Liver (tissue), 9 donors: ENCODE results near the gene C11orf97. TPM values are rescaled to one million over a fixed set of nuclear protein-coding genes. Genes with fewer than 3 reads are reported as not detected.

Experiments used
- DNase-seq: peaks from one replicate; pipeline ENCODE4 v3.0.0-alpha.2; 2017; ENCODE audit warnings: low spot score
- H3K27ac ChIP-seq, 2 donors: one replicate each; pipeline ENCODE4 v1.7.0; 2013; ENCODE audit warnings: inconsistent platforms in 2 of 2, low read length in 2 of 2, control low read depth in 1 of 2, low read depth in 1 of 2, mild to moderate bottlenecking in 1 of 2
- H3K27me3 ChIP-seq, 4 donors: one replicate each; pipeline versions ENCODE4 v1.6.1 to v1.7.0; 2013; ENCODE audit warnings: low read length in 3 of 4, inconsistent platforms in 1 of 4, mild to moderate bottlenecking in 1 of 4, moderate library complexity in 1 of 4; ENCODE audit not compliant: control insufficient read depth in 4 of 4, insufficient read depth in 4 of 4
- H3K36me3 ChIP-seq, 4 donors: one replicate each; pipeline versions ENCODE4 v1.6.1 to v1.7.0; 2013; ENCODE audit warnings: low read length in 3 of 4, mild to moderate bottlenecking in 3 of 4, low read depth in 1 of 4, moderate library complexity in 1 of 4; ENCODE audit not compliant: control insufficient read depth in 4 of 4, insufficient read depth in 3 of 4
- H3K4me1 ChIP-seq, 4 donors: one replicate each; pipeline versions ENCODE4 v1.6.1 to v1.7.0; 2013; ENCODE audit warnings: low read length in 3 of 4, mild to moderate bottlenecking in 3 of 4, moderate library complexity in 1 of 4; ENCODE audit not compliant: control insufficient read depth in 4 of 4, insufficient read depth in 4 of 4
- H3K4me3 ChIP-seq, 3 donors: one replicate each; pipeline versions ENCODE4 v1.6.1 to v1.7.0; 2013; ENCODE audit warnings: low read length in 3 of 3, control low read depth in 1 of 3, low read depth in 1 of 3, mild to moderate bottlenecking in 1 of 3
- H3K9ac ChIP-seq, 2 donors: one replicate each; pipeline ENCODE4 v1.7.0; 2013; ENCODE audit warnings: low read length in 2 of 2, mild to moderate bottlenecking in 2 of 2, moderate library complexity in 2 of 2, control low read depth in 1 of 2, low read depth in 1 of 2
- H3K9me3 ChIP-seq, 4 donors: one replicate each; pipeline versions ENCODE4 v1.6.1 to v1.7.0; 2013; ENCODE audit warnings: low read length in 3 of 4; ENCODE audit not compliant: control insufficient read depth in 4 of 4
- EGR1 ChIP-seq, 2 donors: IDR thresholded peaks; 2 replicates each; pipeline ENCODE4 v1.6.1; 2016 to 2018; ENCODE audit warnings: antibody characterized with exemption in 2 of 2, low read depth in 2 of 2
- FOXA1 ChIP-seq: IDR thresholded peaks from 2 replicates; pipeline ENCODE4 v1.6.1; 2016; ENCODE audit warnings: antibody characterized with exemption
- FOXA2 ChIP-seq: IDR thresholded peaks from 2 replicates; pipeline ENCODE4 v1.6.1; 2016; ENCODE audit warnings: antibody characterized with exemption
- GABPA ChIP-seq, 2 donors: IDR thresholded peaks in 1 of 2; conservative IDR thresholded peaks in 1 of 2; 2 replicates each; pipeline ENCODE4 v1.6.1; 2016; ENCODE audit warnings: antibody characterized with exemption in 2 of 2, mild to moderate bottlenecking in 1 of 2, moderate library complexity in 1 of 2
- HNF4A ChIP-seq, 2 donors: conservative IDR thresholded peaks; 2 replicates each; pipeline ENCODE4 v1.6.1; 2016; ENCODE audit warnings: antibody characterized with exemption in 2 of 2, mild to moderate bottlenecking in 2 of 2
- HNF4G ChIP-seq: IDR thresholded peaks from 2 replicates; pipeline ENCODE4 v1.6.1; 2016; ENCODE audit warnings: antibody characterized with exemption
- JUND ChIP-seq, 2 donors: IDR thresholded peaks; 2 replicates each; pipeline ENCODE4 v1.6.1; 2016; ENCODE audit warnings: antibody characterized with exemption in 2 of 2
- NR2F2 ChIP-seq: IDR thresholded peaks from 2 replicates; pipeline ENCODE4 v1.6.1; 2016; ENCODE audit warnings: antibody characterized with exemption
- RAD21 ChIP-seq, 2 donors: IDR thresholded peaks; 2 replicates each; pipeline ENCODE4 v1.6.1; 2016; ENCODE audit warnings: antibody characterized with exemption in 2 of 2, mild to moderate bottlenecking in 2 of 2
- RXRA ChIP-seq, 2 donors: IDR thresholded peaks; 2 replicates each; pipeline ENCODE4 v1.6.1; 2017 to 2018; ENCODE audit warnings: antibody characterized with exemption in 2 of 2, mild to moderate bottlenecking in 1 of 2
- SP1 ChIP-seq: IDR thresholded peaks from 2 replicates; pipeline ENCODE4 v1.6.1; 2018; ENCODE audit warnings: antibody characterized with exemption, mild to moderate bottlenecking
- TAF1 ChIP-seq: conservative IDR thresholded peaks from 2 replicates; pipeline ENCODE4 v1.6.1; 2016; ENCODE audit warnings: antibody characterized with exemption, mild to moderate bottlenecking
- YY1 ChIP-seq: IDR thresholded peaks from 2 replicates; pipeline ENCODE4 v1.6.1; 2016; ENCODE audit warnings: antibody characterized with exemption, mild to moderate bottlenecking
- WGBS: extraction: QIAGEN DNeasy Blood & Tissue Kit; methylation state at CpG from one replicate; pipeline ENCODE4 v1.1.7; 2013; 5-methylcytosine and 5-hydroxymethylcytosine counted together
- polyA plus RNA-seq, 2 donors: library from polyadenylated mRNA; stranded (reverse) in 1 of 2; unstranded in 1 of 2; fragments of 200-250 nt in 1 of 2; fragments of >200 nt in 1 of 2; fragmentation: Nextera tagmentation in 1 of 2; extraction: Ambion mirVana in 1 of 2; gene quantifications; one replicate each; pipeline versions ENCODE4 v1.2.1 to v1.2.3, GENCODE V29; 2013 to 2015
- total RNA-seq, 2 donors: library from RNA; depleted of rRNA; stranded (reverse); fragments of >200 nt; gene quantifications; one replicate each; pipeline ENCODE4 v1.2.3, GENCODE V29; 2014
- TF ChIP-seq, protein P1 (sequence below): IDR thresholded peaks from 2 replicates; pipeline ENCODE4 v1.6.1; 2016; ENCODE audit warnings: antibody characterized with exemption
- TF ChIP-seq, protein P2 (sequence below): IDR thresholded peaks from 2 replicates; pipeline ENCODE4 v1.6.1; 2016; ENCODE audit warnings: antibody characterized with exemption, mild to moderate bottlenecking
- TF ChIP-seq, protein P3 (sequence below): fragments of 150-350 bp; IDR thresholded peaks from 2 replicates; pipeline ENCODE4 v1.5.1; 2017; ENCODE audit warnings: improper control_type of control experiment, low read depth, low read length; ENCODE audit not compliant: missing input control
- TF ChIP-seq, protein P4 (sequence below): IDR thresholded peaks from 2 replicates; pipeline ENCODE4 v1.6.1; 2016; ENCODE audit warnings: antibody characterized with exemption
- TF ChIP-seq, protein P5 (sequence below): IDR thresholded peaks from 2 replicates; pipeline ENCODE4 v1.6.1; 2016; ENCODE audit warnings: antibody characterized with exemption
- donor health status: healthy.
- donor health status: healthy.
- donor health status: healthy.
- donor health status: healthy.
- donor health status: healthy.

The C11orf97 gene
- total and polyA plus RNA-seq, 4 donors: 0.36 to 0.94 TPM; not detected in 2

DNA sequence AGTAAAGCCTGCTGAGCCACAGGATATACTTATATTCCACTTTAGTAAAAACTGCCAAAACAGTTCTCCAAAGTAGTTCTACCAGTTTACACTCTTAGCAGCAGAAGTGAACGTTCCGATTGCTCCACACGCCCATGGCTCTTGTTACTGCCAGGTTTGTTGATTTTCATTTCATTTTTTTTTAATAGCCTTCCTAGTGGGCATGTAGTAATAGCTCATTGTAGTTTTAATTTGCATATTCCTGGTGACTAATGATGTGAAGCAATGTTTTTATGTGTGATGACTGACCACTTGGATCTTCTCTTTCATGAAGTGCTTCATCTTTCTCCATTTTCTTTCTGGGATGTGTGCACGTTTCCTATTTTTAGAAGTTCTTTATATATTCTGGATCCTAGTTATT, 4.8 kb upstream of the C11orf97 start:
- no peak overlapping the region for H3K9ac ChIP-seq
- no peak overlapping the region for H3K4me3 ChIP-seq
- peaks cover 0 to 11% (median 3%) of the 10 kb centered on the region in 4 donors for H3K4me1 ChIP-seq
- no peaks in the 10 kb centered on the region for H3K9me3 ChIP-seq
- no peaks in the 10 kb centered on the region for H3K36me3 ChIP-seq
- no peak overlapping the region for H3K27ac ChIP-seq
- no peak for DNase-seq
- 72% methylated on average over 4 of the region's 4 CpGs for WGBS
- H3K27me3 ChIP-seq: no peaks in the 10 kb centered on the region
- TF ChIP-seq NR2F2 (no peak), GABPA (IDR thresholded peaks at IDR 0.05 in 1 of 2, conservative IDR thresholded peaks at IDR 0.05 in 1 of 2) (no peak), RAD21 (IDR thresholded peaks at IDR 0.05) (no peak)
- TF ChIP-seq, protein P1, sequence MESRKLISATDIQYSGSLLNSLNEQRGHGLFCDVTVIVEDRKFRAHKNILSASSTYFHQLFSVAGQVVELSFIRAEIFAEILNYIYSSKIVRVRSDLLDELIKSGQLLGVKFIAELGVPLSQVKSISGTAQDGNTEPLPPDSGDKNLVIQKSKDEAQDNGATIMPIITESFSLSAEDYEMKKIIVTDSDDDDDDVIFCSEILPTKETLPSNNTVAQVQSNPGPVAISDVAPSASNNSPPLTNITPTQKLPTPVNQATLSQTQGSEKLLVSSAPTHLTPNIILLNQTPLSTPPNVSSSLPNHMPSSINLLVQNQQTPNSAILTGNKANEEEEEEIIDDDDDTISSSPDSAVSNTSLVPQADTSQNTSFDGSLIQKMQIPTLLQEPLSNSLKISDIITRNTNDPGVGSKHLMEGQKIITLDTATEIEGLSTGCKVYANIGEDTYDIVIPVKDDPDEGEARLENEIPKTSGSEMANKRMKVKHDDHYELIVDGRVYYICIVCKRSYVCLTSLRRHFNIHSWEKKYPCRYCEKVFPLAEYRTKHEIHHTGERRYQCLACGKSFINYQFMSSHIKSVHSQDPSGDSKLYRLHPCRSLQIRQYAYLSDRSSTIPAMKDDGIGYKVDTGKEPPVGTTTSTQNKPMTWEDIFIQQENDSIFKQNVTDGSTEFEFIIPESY: no peak
- TF ChIP-seq, protein P2, sequence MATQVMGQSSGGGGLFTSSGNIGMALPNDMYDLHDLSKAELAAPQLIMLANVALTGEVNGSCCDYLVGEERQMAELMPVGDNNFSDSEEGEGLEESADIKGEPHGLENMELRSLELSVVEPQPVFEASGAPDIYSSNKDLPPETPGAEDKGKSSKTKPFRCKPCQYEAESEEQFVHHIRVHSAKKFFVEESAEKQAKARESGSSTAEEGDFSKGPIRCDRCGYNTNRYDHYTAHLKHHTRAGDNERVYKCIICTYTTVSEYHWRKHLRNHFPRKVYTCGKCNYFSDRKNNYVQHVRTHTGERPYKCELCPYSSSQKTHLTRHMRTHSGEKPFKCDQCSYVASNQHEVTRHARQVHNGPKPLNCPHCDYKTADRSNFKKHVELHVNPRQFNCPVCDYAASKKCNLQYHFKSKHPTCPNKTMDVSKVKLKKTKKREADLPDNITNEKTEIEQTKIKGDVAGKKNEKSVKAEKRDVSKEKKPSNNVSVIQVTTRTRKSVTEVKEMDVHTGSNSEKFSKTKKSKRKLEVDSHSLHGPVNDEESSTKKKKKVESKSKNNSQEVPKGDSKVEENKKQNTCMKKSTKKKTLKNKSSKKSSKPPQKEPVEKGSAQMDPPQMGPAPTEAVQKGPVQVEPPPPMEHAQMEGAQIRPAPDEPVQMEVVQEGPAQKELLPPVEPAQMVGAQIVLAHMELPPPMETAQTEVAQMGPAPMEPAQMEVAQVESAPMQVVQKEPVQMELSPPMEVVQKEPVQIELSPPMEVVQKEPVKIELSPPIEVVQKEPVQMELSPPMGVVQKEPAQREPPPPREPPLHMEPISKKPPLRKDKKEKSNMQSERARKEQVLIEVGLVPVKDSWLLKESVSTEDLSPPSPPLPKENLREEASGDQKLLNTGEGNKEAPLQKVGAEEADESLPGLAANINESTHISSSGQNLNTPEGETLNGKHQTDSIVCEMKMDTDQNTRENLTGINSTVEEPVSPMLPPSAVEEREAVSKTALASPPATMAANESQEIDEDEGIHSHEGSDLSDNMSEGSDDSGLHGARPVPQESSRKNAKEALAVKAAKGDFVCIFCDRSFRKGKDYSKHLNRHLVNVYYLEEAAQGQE: no peak

DNA sequence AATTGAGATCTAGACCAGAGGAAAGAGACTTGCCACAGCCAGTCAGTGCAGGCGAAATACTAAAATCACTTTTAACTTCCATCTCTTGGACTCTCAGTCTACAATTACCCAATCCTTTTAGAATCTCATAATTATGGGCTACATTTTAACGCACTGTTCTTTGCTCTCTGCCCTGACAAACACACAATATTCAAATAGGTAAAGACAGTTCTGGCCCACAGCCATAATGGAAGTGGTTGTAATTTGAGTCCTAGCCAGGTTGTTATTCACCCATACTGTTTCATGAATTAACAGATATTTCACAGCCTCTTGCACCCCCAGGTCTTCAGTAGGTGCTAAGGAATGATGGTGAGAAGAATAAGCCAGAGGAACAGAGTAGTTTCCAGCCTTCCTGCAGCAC, 830 bp downstream of the C11orf97 start:
- Histone ChIP-seq H3K9me3 (no peaks in the 10 kb centered on the region), H3K9ac (no peak overlapping the region), H3K4me3 (no peak overlapping the region), H3K27ac (peak overlapping the region; percentile 32 to 50), H3K4me1 (peaks cover 0 to 22% (median 12%) of the 10 kb centered on the region in 4 donors), H3K36me3 (no peaks in the 10 kb centered on the region), H3K27me3 (no peaks in the 10 kb centered on the region)
- TF ChIP-seq, protein P3, sequence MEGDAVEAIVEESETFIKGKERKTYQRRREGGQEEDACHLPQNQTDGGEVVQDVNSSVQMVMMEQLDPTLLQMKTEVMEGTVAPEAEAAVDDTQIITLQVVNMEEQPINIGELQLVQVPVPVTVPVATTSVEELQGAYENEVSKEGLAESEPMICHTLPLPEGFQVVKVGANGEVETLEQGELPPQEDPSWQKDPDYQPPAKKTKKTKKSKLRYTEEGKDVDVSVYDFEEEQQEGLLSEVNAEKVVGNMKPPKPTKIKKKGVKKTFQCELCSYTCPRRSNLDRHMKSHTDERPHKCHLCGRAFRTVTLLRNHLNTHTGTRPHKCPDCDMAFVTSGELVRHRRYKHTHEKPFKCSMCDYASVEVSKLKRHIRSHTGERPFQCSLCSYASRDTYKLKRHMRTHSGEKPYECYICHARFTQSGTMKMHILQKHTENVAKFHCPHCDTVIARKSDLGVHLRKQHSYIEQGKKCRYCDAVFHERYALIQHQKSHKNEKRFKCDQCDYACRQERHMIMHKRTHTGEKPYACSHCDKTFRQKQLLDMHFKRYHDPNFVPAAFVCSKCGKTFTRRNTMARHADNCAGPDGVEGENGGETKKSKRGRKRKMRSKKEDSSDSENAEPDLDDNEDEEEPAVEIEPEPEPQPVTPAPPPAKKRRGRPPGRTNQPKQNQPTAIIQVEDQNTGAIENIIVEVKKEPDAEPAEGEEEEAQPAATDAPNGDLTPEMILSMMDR: no peak
- TF ChIP-seq, protein P4, sequence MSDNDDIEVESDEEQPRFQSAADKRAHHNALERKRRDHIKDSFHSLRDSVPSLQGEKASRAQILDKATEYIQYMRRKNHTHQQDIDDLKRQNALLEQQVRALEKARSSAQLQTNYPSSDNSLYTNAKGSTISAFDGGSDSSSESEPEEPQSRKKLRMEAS: peak; percentile 38
- TF ChIP-seq NR2F2: no peak
- no peak for TF ChIP-seq TAF1
- peak; percentile 9 for TF ChIP-seq HNF4G
- TF ChIP-seq RAD21 (IDR thresholded peaks at IDR 0.05): no peak
- TF ChIP-seq, protein P5, sequence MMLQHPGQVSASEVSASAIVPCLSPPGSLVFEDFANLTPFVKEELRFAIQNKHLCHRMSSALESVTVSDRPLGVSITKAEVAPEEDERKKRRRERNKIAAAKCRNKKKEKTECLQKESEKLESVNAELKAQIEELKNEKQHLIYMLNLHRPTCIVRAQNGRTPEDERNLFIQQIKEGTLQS: no peak
- peak in 1 of 2 donors; percentile 49 for TF ChIP-seq RXRA (IDR thresholded peaks at IDR 0.05)
- peak; percentile 83 for TF ChIP-seq SP1
- TF ChIP-seq GABPA (IDR thresholded peaks at IDR 0.05 in 1 of 2, conservative IDR thresholded peaks at IDR 0.05 in 1 of 2): no peak
- peak; percentile 63 for TF ChIP-seq FOXA1
- TF ChIP-seq HNF4A (conservative IDR thresholded peaks at IDR 0.05): peak; percentile 90 to 93
- TF ChIP-seq, protein P1: peak; percentile 54
- TF ChIP-seq EGR1 (IDR thresholded peaks at IDR 0.05; ENCODE audit: low read depth in 2 of 2): no peak
- TF ChIP-seq JUND (IDR thresholded peaks at IDR 0.05): peak in 1 of 2 donors; percentile 42
- peak; percentile 81 for TF ChIP-seq YY1
- TF ChIP-seq, protein P2: peak; percentile 43
- peak; percentile 12 for TF ChIP-seq FOXA2
- no peak for DNase-seq
- WGBS: 24% methylated on average over 2 of the region's 2 CpGs
